ENCODE measurements around the gene EIF2B2. TPM values are rescaled to one million over a fixed set of nuclear protein-coding genes. Genes with fewer than 3 reads are reported as not detected.

The EIF2B2 gene
- total RNA-seq, 1 experiment from 2014 or later = 50.5 TPM

GRCh38 chr14:74980731-74981461 lies 21.8 kb upstream of the EIF2B2 start:
- CTCF ChIA-PET = interaction anchor here (0.6 to 5.4 kb wide), 14 partner anchors 8 to 120 kb away, joined by 3 to 53 read pairs (median 4); partner anchors contain the start of genes PGF, RPS6KL1 and ZC2HC1C
- no peak overlapping the region for H3K27ac Mint-ChIP-seq
- no peaks in the 10 kb centered on the region for H3K36me3 Mint-ChIP-seq
- peak; percentile 55 for DNase-seq (ENCODE audit: low spot score)
- H3K4me3 Mint-ChIP-seq = no peak overlapping the region
- TF ChIP-seq ATF1 (CRISPR knock-in tag; IDR thresholded peaks at IDR 0.05) (no peak), ZBTB43 (CRISPR knock-in tag; IDR thresholded peaks at IDR 0.05) (no peak), MAX (CRISPR knock-in tag; IDR thresholded peaks at IDR 0.05) (peak; percentile 63; the same call in 1 of the 2 replicates), ATF6 (CRISPR knock-in tag; IDR thresholded peaks at IDR 0.05) (no peak)
- peaks cover 34% of the 10 kb centered on the region for H3K4me1 Mint-ChIP-seq
- no peaks in the 10 kb centered on the region for H3K9me3 Mint-ChIP-seq
- peak; percentile 49 for ATAC-seq
- H3K27me3 Mint-ChIP-seq (ENCODE audit: low read depth) = no peaks in the 10 kb centered on the region; the same call in 1 of the 2 replicates
- POLR2A ChIA-PET = interaction anchor here (1.2 kb wide), 1 partner anchor 21 kb away, joined by 8 read pairs; no protein-coding TSS in a partner anchor

- ChIA-PET POLR2A (interaction anchor here (1.2 kb wide), 1 partner anchor 21 kb away, joined by 8 read pairs; no protein-coding TSS in a partner anchor), CTCF (interaction anchor here (0.6 to 5.4 kb wide), 11 partner anchors 16 to 121 kb away, joined by 3 to 53 read pairs (median 4); partner anchors contain the start of genes PGF, RPS6KL1 and ZC2HC1C)
- H3K4me1 Mint-ChIP-seq = peaks cover 34% of the 10 kb centered on the region
- TF ChIP-seq ZNF532 (CRISPR knock-in tag; IDR thresholded peaks at IDR 0.05; ENCODE audit: borderline replicate concordance) = no peak
- TF ChIP-seq CREB1 (CRISPR knock-in tag; IDR thresholded peaks at IDR 0.05) = no peak
- TF ChIP-seq ARID4B (CRISPR knock-in tag; IDR thresholded peaks at IDR 0.05; ENCODE audit: borderline replicate concordance) = no peak
- no peak for TF ChIP-seq NR3C1 (CRISPR knock-in tag; conservative IDR thresholded peaks at IDR 0.05; ENCODE audit: low read depth)
- no peak for TF ChIP-seq USF2 (CRISPR knock-in tag; IDR thresholded peaks at IDR 0.05)
- no peak for TF ChIP-seq ATF6 (CRISPR knock-in tag; IDR thresholded peaks at IDR 0.05)
- DNase-seq (ENCODE audit: low spot score) (no peak), ATAC-seq (no peak)
- H3K27me3 Mint-ChIP-seq (ENCODE audit: low read depth) = no peaks in the 10 kb centered on the region; the same call in 1 of the 2 replicates
- H3K36me3 Mint-ChIP-seq = no peaks in the 10 kb centered on the region
- no peak overlapping the region for H3K27ac Mint-ChIP-seq
- H3K9me3 Mint-ChIP-seq = no peaks in the 10 kb centered on the region
- no peak overlapping the region for H3K4me3 Mint-ChIP-seq
These were observed 21.3 kb upstream of the EIF2B2 start for GRCh38 chr14:74981462-74981782.

Data from WTC11 (cell line).